H9 (cell line): Measurements from ENCODE around the gene IQSEC1. TPM values are rescaled to one million over a fixed set of nuclear protein-coding genes. Genes with fewer than 3 reads are reported as not detected.

Experiments
- DNase-seq: peaks from one replicate; pipeline ENCODE4 v3.0.0-alpha.2; 2017
- H2AFZ ChIP-seq: one replicate; pipeline ENCODE4 v1.6.1; 2013; ENCODE audit warnings: mild to moderate bottlenecking, low read length, control low read depth, moderate library complexity
- H2AK5ac ChIP-seq: 2 replicates; pipeline ENCODE4 v1.6.1; 2013; ENCODE audit warnings: low read length, control low read depth, mixed read lengths; ENCODE audit not compliant: insufficient read length
- H2BK120ac ChIP-seq: one replicate; pipeline ENCODE4 v1.6.1; 2013; ENCODE audit warnings: low read depth, mild to moderate bottlenecking, low read length, control low read depth, inconsistent platforms; ENCODE audit not compliant: poor library complexity, severe bottlenecking
- H2BK12ac ChIP-seq: 2 replicates; pipeline ENCODE4 v1.6.1; 2013; ENCODE audit warnings: low read length, control low read depth, mixed read lengths, low read depth; ENCODE audit not compliant: insufficient read length
- H2BK15ac ChIP-seq: 2 replicates; pipeline ENCODE4 v1.6.1; 2013; ENCODE audit warnings: low read depth, low read length, control low read depth
- H2BK20ac ChIP-seq: one replicate; pipeline ENCODE4 v1.6.1; 2013; ENCODE audit warnings: low read depth, mild to moderate bottlenecking, low read length, control low read depth, inconsistent platforms; ENCODE audit not compliant: poor library complexity, severe bottlenecking
- H2BK5ac ChIP-seq: 2 replicates; pipeline ENCODE4 v1.6.1; 2013; ENCODE audit warnings: low read length, control low read depth, mixed read lengths; ENCODE audit not compliant: insufficient read length
- H3K14ac ChIP-seq: 2 replicates; pipeline ENCODE4 v1.6.1; 2013; ENCODE audit warnings: low read length, control low read depth; ENCODE audit not compliant: insufficient read depth
- H3K18ac ChIP-seq: 2 replicates; pipeline ENCODE4 v1.6.1; 2013; ENCODE audit warnings: low read depth, mild to moderate bottlenecking, mixed read lengths, low read length, control low read depth; ENCODE audit not compliant: insufficient read length
- H3K23ac ChIP-seq: 2 replicates; pipeline ENCODE4 v1.6.1; 2013; ENCODE audit warnings: low read length, control low read depth, mixed read lengths, low read depth; ENCODE audit not compliant: insufficient read length
- H3K23me2 ChIP-seq: 2 replicates; pipeline ENCODE4 v1.6.1; 2013; ENCODE audit warnings: low read depth, mild to moderate bottlenecking, mixed read lengths, low read length, control low read depth; ENCODE audit not compliant: insufficient read length, poor library complexity, severe bottlenecking
- H3K27ac ChIP-seq: 2 replicates; pipeline ENCODE4 v1.5.1; 2013; ENCODE audit warnings: low read length, control low read depth, mixed read lengths, low read depth; ENCODE audit not compliant: insufficient read length
- H3K27me3 ChIP-seq: 2 replicates; pipeline ENCODE4 v1.6.1; 2013; ENCODE audit warnings: low read length, control low read depth, inconsistent platforms; ENCODE audit not compliant: insufficient read depth
- H3K4ac ChIP-seq: 2 replicates; pipeline ENCODE4 v1.6.1; 2013; ENCODE audit warnings: low read depth, mild to moderate bottlenecking, control low read depth, inconsistent platforms, low read length, moderate library complexity
- H3K4me1 ChIP-seq: 2 replicates; pipeline ENCODE4 v1.6.1; 2013; ENCODE audit warnings: low read length, control low read depth, inconsistent platforms; ENCODE audit not compliant: insufficient read depth
- H3K4me2 ChIP-seq: 2 replicates; pipeline ENCODE4 v1.6.1; 2013; ENCODE audit warnings: low read length, control low read depth, mixed read lengths; ENCODE audit not compliant: insufficient read length, insufficient read depth
- H3K56ac ChIP-seq: 2 replicates; pipeline ENCODE4 v1.6.1; 2013; ENCODE audit warnings: low read depth, mild to moderate bottlenecking, mixed read lengths, low read length, control low read depth; ENCODE audit not compliant: insufficient read length
- H3K79me1 ChIP-seq: 2 replicates; pipeline ENCODE4 v1.6.1; 2013; ENCODE audit warnings: low read depth, mild to moderate bottlenecking, moderate library complexity, low read length, control low read depth, inconsistent platforms; ENCODE audit not compliant: insufficient read depth, poor library complexity, severe bottlenecking
- H3K79me2 ChIP-seq: 2 replicates; pipeline ENCODE4 v1.6.1; 2013; ENCODE audit warnings: low read length, control low read depth, inconsistent platforms; ENCODE audit not compliant: insufficient read depth
- H3K9ac ChIP-seq: 2 replicates; pipeline ENCODE4 v1.6.1; 2013; ENCODE audit warnings: low read length, control low read depth, mixed read lengths; ENCODE audit not compliant: insufficient read length; ENCODE audit errors: extremely low read depth
- H3K9me3 ChIP-seq: one replicate; pipeline ENCODE4 v1.6.1; 2013; ENCODE audit warnings: low read depth, low read length, inconsistent platforms; ENCODE audit not compliant: control insufficient read depth
- H3T11ph ChIP-seq: one replicate; pipeline ENCODE4 v1.6.1; 2013; ENCODE audit warnings: mild to moderate bottlenecking, low read length, control low read depth, inconsistent platforms
- H4K20me1 ChIP-seq: one replicate; pipeline ENCODE4 v1.6.1; 2013; ENCODE audit not compliant: control insufficient read depth, insufficient read length, insufficient read depth
- H4K5ac ChIP-seq: 2 replicates; pipeline ENCODE4 v1.6.1; 2013; ENCODE audit warnings: low read depth, mild to moderate bottlenecking, mixed read lengths, low read length, control low read depth; ENCODE audit not compliant: insufficient read length
- H4K8ac ChIP-seq: replicated peaks from 2 replicates; pipeline ENCODE4 v1.6.1; 2013; ENCODE audit warnings: low read length, control low read depth, mixed read lengths, low read depth; ENCODE audit not compliant: insufficient read length
- H4K91ac ChIP-seq: 2 replicates; pipeline ENCODE4 v1.6.1; 2013; ENCODE audit warnings: low read depth, mild to moderate bottlenecking, moderate library complexity, mixed read lengths, low read length, control low read depth; ENCODE audit not compliant: insufficient read length
- H3K27ac Mint-ChIP-seq, 3 experiments: 2 replicates in 2 of 3; 3 replicates in 1 of 3; pipeline ENCODE4 v1.8.0; 2020 to 2021; ENCODE audit warnings: mixed read lengths in 3 of 3, mild to moderate bottlenecking in 1 of 3, moderate library complexity in 1 of 3
- H3K27me3 Mint-ChIP-seq: 2 replicates; pipeline ENCODE4 v1.8.0; 2021; ENCODE audit warnings: low read depth, mild to moderate bottlenecking, moderate library complexity, mixed read lengths
- H3K36me3 Mint-ChIP-seq, 3 experiments: 2 replicates in 2 of 3; 3 replicates in 1 of 3; pipeline ENCODE4 v1.8.0; 2020 to 2021; ENCODE audit warnings: low read depth in 3 of 3, mixed read lengths in 3 of 3; ENCODE audit not compliant: insufficient read depth in 1 of 3
- H3K4me1 Mint-ChIP-seq, 2 experiments: 2 replicates each; pipeline ENCODE4 v1.8.0; 2020; ENCODE audit warnings: mixed read lengths in 2 of 2
- H3K4me3 Mint-ChIP-seq, 2 experiments: 2 replicates in 1 of 2; 3 replicates in 1 of 2; pipeline ENCODE4 v1.8.0; 2020 to 2021; ENCODE audit warnings: mild to moderate bottlenecking in 2 of 2, mixed read lengths in 2 of 2, moderate library complexity in 1 of 2
- H3K9me3 Mint-ChIP-seq, 2 experiments: 2 replicates in 1 of 2; 3 replicates in 1 of 2; pipeline ENCODE4 v1.8.0; 2020; ENCODE audit warnings: mild to moderate bottlenecking in 2 of 2, mixed read lengths in 2 of 2, moderate library complexity in 1 of 2
- WGBS: extraction: QIAGEN DNeasy Blood & Tissue Kit; methylation state at CpG from one replicate; pipeline ENCODE4 v1.1.7; 2013; ENCODE audit warnings: missing lambda C conversion rate, low lambda C conversion rate, mixed read lengths; ENCODE audit not compliant: insufficient read length; ENCODE audit errors: extremely low coverage; 5-methylcytosine and 5-hydroxymethylcytosine counted together
- total RNA-seq: library from RNA; stranded (reverse); gene quantifications from 2 replicates; pipeline ENCODE4 v1.2.1, GENCODE V29; 2021
- TF ChIP-seq, protein P1 (sequence below): fragments of 200-600 bp; sonication (generic); conservative IDR thresholded peaks from 3 replicates; pipeline ENCODE4 v1.8.0; 2021; ENCODE audit warnings: antibody characterized with exemption, mild to moderate bottlenecking

Gene IQSEC1
- total RNA-seq, 1 experiment from 2014 or later, result 19.1 TPM

DNA sequence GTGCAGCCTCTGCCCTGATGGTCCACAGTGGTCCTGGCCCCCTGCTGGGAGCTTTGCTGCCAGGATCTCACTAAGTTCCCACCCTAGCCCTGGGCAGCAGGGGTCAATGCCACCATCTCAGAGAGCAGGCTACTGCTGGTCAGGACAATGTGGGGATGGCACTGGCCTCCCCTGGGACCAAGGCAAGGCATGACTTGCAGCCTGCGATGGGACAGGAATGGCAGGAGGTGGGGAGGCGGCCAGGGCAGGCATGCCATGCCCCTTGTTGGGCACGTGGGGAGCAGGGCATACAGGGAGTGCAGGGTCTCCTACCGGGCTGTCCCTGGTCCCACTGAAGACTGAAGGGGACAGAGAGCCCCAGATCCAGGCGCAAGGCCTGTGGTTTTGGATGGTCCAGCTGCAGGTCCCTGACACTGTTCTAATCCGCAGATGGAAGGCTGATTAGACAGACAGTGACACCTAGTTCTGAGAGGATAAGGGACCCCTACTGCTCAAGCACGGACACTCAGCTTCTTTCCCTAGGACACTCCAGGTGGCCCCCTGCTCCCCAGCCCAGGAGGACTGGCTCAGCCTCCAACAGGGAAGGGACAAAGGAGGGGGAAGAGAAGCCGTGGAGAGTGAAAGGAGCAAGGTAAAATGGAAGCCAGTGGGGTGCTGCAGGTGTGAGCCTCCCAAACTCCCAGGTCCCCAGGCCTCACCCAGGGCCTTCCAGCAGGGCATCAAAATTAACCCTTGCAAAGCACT lies 162.7 kb downstream of the IQSEC1 start:
- Mint-ChIP-seq H3K9me3 (no peaks in the 10 kb centered on the region; a peak in 1 of 5 replicates), H3K36me3 (peaks cover 41 to 64% (median 56%) of the 10 kb centered on the region in 3 experiments), H3K4me1 (peaks cover 0 to 9% of the 10 kb centered on the region in 2 experiments; a peak in 2 of 4 replicates), H3K4me3 (no peak overlapping the region), H3K27me3 (no peaks in the 10 kb centered on the region; the same call in 1 of the 2 replicates), H3K27ac (no peak overlapping the region)
- H4K8ac ChIP-seq, result no peak overlapping the region
- H3K14ac ChIP-seq, result no peak overlapping the region
- H2BK15ac ChIP-seq, result no peak overlapping the region
- no CpG with 5 or more reads among the region's 8 CpGs for WGBS
- H3K4ac ChIP-seq, result no peak overlapping the region
- no peaks in the 10 kb centered on the region for H3K79me2 ChIP-seq
- no peaks in the 10 kb centered on the region for H3K4me1 ChIP-seq
- no peak overlapping the region for H4K5ac ChIP-seq
- H3K56ac ChIP-seq, result no peak overlapping the region
- no peak for DNase-seq
- H3T11ph ChIP-seq, result no peak overlapping the region
- H2BK20ac ChIP-seq, result no peak overlapping the region
- no peak overlapping the region for H2BK5ac ChIP-seq
- H3K27me3 ChIP-seq, result no peaks in the 10 kb centered on the region
- no peak overlapping the region for H2BK12ac ChIP-seq
- no peaks in the 10 kb centered on the region for H3K9me3 ChIP-seq
- H2AFZ ChIP-seq, result no peak overlapping the region
- no peak overlapping the region for H3K23ac ChIP-seq
- H3K79me1 ChIP-seq, result no peaks in the 10 kb centered on the region
- no peak overlapping the region for H2AK5ac ChIP-seq
- no peak overlapping the region for H3K9ac ChIP-seq
- no peak overlapping the region for H3K27ac ChIP-seq
- H3K18ac ChIP-seq, result no peak overlapping the region
- no peaks in the 10 kb centered on the region for H4K20me1 ChIP-seq
- no peak overlapping the region for H3K4me2 ChIP-seq
- no peaks in the 10 kb centered on the region for H3K23me2 ChIP-seq
- TF ChIP-seq, protein P1, sequence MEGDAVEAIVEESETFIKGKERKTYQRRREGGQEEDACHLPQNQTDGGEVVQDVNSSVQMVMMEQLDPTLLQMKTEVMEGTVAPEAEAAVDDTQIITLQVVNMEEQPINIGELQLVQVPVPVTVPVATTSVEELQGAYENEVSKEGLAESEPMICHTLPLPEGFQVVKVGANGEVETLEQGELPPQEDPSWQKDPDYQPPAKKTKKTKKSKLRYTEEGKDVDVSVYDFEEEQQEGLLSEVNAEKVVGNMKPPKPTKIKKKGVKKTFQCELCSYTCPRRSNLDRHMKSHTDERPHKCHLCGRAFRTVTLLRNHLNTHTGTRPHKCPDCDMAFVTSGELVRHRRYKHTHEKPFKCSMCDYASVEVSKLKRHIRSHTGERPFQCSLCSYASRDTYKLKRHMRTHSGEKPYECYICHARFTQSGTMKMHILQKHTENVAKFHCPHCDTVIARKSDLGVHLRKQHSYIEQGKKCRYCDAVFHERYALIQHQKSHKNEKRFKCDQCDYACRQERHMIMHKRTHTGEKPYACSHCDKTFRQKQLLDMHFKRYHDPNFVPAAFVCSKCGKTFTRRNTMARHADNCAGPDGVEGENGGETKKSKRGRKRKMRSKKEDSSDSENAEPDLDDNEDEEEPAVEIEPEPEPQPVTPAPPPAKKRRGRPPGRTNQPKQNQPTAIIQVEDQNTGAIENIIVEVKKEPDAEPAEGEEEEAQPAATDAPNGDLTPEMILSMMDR, result no peak
- no peak overlapping the region for H2BK120ac ChIP-seq
- H4K91ac ChIP-seq, result no peak overlapping the region
